NCI-H146 treated with DMSO at 0.1 percent for 48 hours (cell line): ENCODE data around the gene TSHZ3.

ENCODE experiments used
- DNase-seq: peaks from one replicate; lab custom pipeline; 2025; ENCODE audit not compliant: unreplicated experiment; lab: John Stamatoyannopoulos, UW

Gene TSHZ3

DNA sequence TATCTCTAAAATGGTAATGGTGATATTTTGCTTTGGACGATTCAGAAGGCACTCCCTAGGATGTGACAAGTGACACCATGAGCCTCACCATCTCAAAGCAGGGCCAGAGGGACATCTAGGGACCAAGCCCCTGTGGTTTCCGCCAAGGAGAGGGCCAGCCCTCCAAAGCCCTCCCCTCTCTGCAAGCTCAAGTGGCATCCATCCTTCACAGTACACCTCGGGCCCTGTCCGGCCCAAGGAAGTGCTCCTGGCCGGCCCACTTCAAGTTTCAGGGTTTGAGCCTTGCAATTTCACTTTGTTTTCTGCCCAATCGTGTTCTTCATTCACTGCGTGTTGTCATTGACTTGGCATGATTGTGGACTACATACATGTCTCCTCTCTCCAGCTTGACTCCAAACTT, 82.5 kb downstream of the TSHZ3 start:
- no peak for DNase-seq

DNA sequence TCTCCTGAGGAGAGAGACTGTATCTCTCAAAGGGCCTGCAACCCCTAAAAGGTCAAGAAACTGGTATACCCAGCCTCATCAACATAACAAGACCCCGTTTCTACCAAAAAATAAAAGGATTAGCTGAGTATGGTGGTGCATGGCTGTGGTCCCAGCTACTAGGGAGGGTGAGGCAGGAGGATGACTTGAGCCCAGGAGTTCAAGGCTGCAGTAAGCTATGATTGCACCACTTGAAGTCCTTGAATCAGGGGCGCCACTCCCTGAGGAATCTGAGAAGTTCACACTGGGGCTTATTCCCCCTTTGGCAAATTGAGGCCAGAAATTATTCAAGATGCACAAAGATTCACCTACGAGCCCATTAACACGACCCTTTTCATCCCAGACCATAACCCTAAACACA, 83.0 kb downstream of the TSHZ3 start:
- no peak for DNase-seq

- no peak for DNase-seq
Measured at GRCh38 chr19:31264041-31264778, 85.0 kb downstream of the TSHZ3 start.

- DNase-seq, result no peak
Measured at GRCh38 chr19:31263328-31263727, 85.9 kb downstream of the TSHZ3 start.

DNA sequence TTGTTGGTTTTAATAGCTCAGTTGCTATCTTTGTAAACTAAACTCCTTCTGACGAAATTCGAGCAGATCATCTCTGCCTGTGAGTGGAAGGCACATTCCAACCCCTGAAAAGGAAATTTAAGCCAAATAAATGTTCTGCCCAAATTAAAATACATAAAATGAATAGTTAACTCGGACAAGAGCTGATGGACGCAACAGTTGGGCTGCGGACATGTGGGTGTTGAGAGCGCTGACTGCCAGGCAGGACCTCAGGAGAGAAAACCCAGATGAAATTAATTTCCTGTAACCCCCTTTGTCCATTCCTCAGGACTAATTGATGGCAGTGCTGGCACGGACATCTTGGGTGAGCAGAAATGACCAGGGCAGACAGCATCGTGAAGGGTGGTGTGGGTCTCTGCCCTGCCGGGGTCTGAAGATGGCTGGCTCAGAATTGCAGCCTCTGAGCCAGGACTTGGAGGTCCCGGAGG, 86.5 kb downstream of the TSHZ3 start:
- no peak for DNase-seq

- no peak for DNase-seq
Measured at GRCh38 chr19:31261603-31262212, 87.5 kb downstream of the TSHZ3 start.

DNA sequence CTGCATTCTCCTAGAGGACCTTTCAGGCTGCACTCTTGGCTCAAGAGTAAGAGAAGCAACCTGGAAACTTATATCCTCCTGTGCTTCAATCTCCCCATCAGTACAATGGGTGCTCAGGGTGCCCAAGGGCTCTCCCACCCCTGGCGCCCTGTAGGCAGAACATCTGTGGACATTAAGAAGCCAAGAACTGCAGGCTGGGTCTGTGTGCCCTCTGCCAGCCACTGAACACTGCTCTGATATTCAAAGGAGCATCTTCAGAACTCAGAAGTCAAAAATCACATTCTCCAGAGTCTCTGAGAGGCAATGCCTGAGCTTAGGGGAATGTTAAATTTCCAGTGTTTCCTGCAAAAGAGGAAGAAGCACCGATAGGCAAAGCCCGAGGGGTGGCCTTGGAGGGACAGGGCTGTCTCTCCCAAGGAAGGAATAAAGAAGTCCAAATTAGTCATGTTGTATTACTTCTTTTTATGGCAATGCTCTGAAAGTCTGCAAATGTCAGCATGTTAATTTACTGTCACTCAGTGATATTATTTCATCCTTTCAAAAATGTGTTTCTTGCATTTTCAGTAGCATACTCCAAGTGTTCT, 88.1 kb downstream of the TSHZ3 start:
- DNase-seq, result no peak

DNA sequence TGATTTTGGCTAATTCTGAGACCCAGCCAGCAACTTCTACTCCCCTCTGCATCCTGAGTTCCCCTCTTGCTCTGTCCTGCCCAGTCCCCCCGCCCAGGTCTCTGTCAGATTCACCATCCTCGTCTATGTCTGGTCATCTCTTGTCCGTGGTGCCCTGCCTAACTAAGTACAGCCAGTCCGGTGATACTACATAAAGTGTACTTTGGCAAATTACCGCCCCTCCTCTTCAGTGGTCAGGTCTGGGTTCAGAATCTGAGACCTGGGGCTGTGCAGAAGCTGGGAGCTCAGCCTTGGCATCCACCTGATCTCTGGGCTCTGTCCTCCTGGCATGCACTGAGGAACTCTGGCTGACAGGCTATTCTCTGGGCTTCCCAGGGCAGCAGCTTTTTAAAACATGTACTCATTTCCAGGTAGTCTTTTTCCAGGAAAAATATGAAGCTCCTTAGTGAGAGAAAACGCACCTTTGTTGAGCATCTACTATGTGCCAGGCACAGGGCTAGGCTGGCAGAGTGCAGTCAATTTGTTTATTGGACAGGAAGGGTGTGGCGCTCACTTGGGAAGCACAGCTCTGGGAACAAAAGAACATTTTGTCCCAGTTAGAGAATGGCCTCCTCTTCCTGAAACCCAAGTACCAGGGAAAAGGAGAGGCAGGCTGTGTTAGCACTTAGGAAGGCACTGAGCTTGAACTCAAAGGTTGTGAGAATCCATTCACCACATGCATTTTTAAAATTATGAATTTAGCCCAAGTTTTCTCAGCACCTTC, 88.9 kb downstream of the TSHZ3 start:
- no peak for DNase-seq

- no peak for DNase-seq
Measured at GRCh38 chr19:31258211-31259052, 90.8 kb downstream of the TSHZ3 start.

GRCh38 chr19:31257426-31258130, 91.7 kb downstream of the TSHZ3 start:
- DNase-seq, result no peak

DNA sequence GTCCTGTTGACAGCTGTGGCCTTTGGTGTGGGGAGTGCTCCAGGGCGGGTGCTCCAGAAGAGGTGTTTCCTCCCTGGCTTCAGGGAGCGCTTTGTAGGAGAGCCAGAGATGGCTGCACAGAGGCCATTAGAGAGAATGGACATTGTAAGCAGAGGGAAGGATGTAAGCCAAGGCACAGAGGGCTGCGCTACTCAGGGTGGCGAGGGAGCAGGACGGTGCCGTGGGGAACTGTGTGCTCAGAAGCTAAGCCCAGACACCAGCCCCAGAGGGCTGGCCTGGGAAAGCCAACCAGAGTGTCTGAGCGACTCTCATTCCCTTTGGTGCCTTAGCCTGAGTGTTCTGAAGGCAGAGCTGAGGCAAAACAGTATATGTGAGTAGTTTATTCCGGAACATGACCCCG, 92.2 kb downstream of the TSHZ3 start:
- no peak for DNase-seq

- no peak for DNase-seq
Measured at GRCh38 chr19:31256593-31256960, 92.7 kb downstream of the TSHZ3 start.

GRCh38 chr19:31255831-31256592, 93.2 kb downstream of the TSHZ3 start:
- no peak for DNase-seq

GRCh38 chr19:31255174-31255799, 93.9 kb downstream of the TSHZ3 start:
- DNase-seq, result no peak

GRCh38 chr19:31254611-31255010, 94.6 kb downstream of the TSHZ3 start:
- DNase-seq, result no peak

- DNase-seq, result no peak
Measured at GRCh38 chr19:31254180-31254551, 95.1 kb downstream of the TSHZ3 start.

DNA sequence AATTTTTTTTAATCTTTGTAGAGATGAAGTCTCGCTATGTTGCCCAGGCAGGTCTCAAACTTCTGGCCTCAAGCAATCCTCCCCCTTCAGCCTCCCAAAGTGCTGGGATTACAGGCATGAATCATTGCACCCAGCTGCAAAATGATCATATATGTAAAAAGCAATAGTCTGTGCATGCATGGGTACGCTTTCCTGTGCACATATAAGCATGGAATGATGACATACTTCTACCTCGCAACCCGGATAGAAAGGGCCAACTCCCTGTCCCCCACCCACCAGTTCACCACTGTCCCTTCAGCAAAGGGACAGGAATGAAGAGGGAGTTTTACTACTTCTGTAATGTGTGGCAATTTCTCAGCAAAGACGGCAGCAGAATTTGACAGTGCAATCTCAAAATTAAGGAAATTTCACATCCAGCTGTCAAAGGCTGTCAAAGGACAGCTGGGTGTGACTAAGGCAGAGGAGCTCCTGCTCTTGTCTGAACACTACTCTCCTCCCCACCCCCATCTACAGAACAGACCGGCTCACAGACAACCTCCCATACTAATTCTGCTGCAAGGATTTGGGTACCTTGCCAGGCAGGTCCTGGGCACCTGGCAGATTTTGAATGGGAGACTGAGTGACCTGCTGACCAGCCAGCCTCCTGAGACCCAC, 95.6 kb downstream of the TSHZ3 start:
- DNase-seq, result no peak

DNA sequence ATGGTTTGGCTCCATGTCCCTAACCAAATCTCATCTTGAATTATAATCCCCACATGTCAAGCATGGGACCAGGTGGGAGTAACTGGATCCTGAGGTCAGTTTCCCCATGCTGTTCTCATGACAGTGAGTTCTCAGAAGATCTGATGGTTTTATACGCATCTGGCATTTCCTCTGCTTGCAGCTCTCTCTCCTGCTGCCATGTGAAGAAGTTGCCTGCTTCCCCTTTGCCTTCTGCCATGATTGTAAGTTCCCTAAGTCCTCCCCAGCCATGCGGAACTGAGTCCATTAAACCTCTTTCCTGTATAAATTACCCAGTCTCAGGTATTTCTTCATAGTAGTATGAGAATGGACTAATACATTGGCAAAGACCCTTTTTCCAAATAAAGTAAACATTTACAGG, 96.8 kb downstream of the TSHZ3 start:
- no peak for DNase-seq

- DNase-seq, result no peak
Measured at GRCh38 chr19:31249217-31249616, 100.0 kb downstream of the TSHZ3 start.
